Fibroblast of villous mesenchyme (primary cell): ENCODE results near the gene PLEKHB2. TPM values are rescaled to one million over a fixed set of nuclear protein-coding genes. Genes with fewer than 3 reads are reported as not detected.
"Not testable (repeated sequence)": the region's sequence is repeated elsewhere in the genome, so short reads cannot be mapped to it uniquely, and the experiment has no call there.

ENCODE experiments used
- DNase-seq: peaks from one replicate; pipeline ENCODE4 v3.0.0-alpha.2; 2010; ENCODE audit warnings: low read depth
- H3K4me3 ChIP-seq: 2 replicates; pipeline ENCODE4 v1.5.1; 2011; ENCODE audit warnings: low read depth, mild to moderate bottlenecking, low read length
- small RNA-seq: library from RNA; depleted of rRNA; stranded (forward); fragments of <200 nt; gene quantifications from one replicate; pipeline ENCODE3, GENCODE V24; 2012
- total RNA-seq: library from RNA; depleted of rRNA; stranded (reverse); fragments of >200 nt; gene quantifications from 2 replicates; pipeline ENCODE4 v1.2.3, GENCODE V29; 2012

The PLEKHB2 gene
- total RNA-seq, 1 donor, result 167 TPM

- DNase-seq, H3K4me3 ChIP-seq: not testable (repeated sequence)
These were observed 91.0 kb downstream of the PLEKHB2 start for GRCh38 chr2:131196186-131196585.

Small RNA genes lying within 50 kb of the gene (small RNA-seq; reads per million reads assigned to genes)
- gene AC009477.1, result not detected

Other genes with a start within 250 kb of the PLEKHB2 start
- gene FAM168B, start 11.9 kb upstream of the PLEKHB2 start, total RNA-seq, result 83.1 and 91.5 TPM in 2 replicates
- 0.32 TPM in 1 of 2 replicates, not detected in the other for gene POTEE, start 104.2 kb downstream of the PLEKHB2 start, total RNA-seq